Measurements from ENCODE around the gene SLC15A3.

SLC15A3 gene

GRCh38 chr11:60939855-60940254 lies 12.1 kb downstream of the SLC15A3 start:
- Mint-ChIP-seq H3K9me3 (no peaks in the 10 kb centered on the region), H3K27me3 (peaks cover 54% of the 10 kb centered on the region), H3K4me3 (no peak overlapping the region), H3K36me3 (ENCODE audit: insufficient read depth) (peaks cover 3% of the 10 kb centered on the region), H3K27ac (ENCODE audit: low read depth) (no peak overlapping the region), H3K4me1 (no peaks in the 10 kb centered on the region)
- ATAC-seq (replicated peaks; ENCODE audit: extremely low read depth, poor library complexity, severe bottlenecking) = no peak
- no peak for DNase-seq (ENCODE audit: low spot score in 2 of 2)

DNA sequence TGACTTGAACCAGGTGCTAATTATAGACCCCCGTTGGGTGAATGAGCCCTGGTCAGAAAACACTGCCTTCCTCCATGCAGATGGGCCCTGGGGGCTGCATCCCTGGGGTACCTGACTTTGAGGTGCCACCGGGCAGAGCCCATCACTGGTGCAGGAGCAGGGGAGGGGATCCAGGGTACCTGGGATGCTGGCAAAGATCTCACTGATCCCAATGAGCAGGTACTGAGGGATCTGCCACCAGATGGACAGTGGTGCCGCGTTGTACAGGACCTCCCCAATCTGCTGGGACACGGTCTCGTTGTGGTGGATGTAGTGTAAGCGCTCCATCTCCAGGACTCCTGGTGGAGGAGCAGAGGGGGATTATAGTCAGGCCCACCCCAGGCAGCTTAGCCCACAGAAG lies 12.7 kb downstream of the SLC15A3 start:
- Mint-ChIP-seq H3K27me3 (peaks cover 54% of the 10 kb centered on the region), H3K27ac (ENCODE audit: low read depth) (no peak overlapping the region), H3K4me3 (no peak overlapping the region), H3K9me3 (no peaks in the 10 kb centered on the region), H3K4me1 (no peaks in the 10 kb centered on the region), H3K36me3 (ENCODE audit: insufficient read depth) (peaks cover 3% of the 10 kb centered on the region)
- DNase-seq (ENCODE audit: low spot score in 2 of 2) (no peak), ATAC-seq (replicated peaks; ENCODE audit: extremely low read depth, poor library complexity, severe bottlenecking) (no peak)

- ATAC-seq (replicated peaks; ENCODE audit: extremely low read depth, poor library complexity, severe bottlenecking) (no peak), DNase-seq (ENCODE audit: low spot score in 2 of 2) (no peak)
- no peak overlapping the region for H3K4me3 Mint-ChIP-seq
- peaks cover 3% of the 10 kb centered on the region for H3K36me3 Mint-ChIP-seq (ENCODE audit: insufficient read depth)
- peaks cover 61% of the 10 kb centered on the region for H3K27me3 Mint-ChIP-seq
- H3K27ac Mint-ChIP-seq (ENCODE audit: low read depth) = no peak overlapping the region
- H3K4me1 Mint-ChIP-seq = no peaks in the 10 kb centered on the region
- H3K9me3 Mint-ChIP-seq = no peaks in the 10 kb centered on the region
Observed at GRCh38 chr11:60938500-60938899, 13.5 kb downstream of the SLC15A3 start.

DNA sequence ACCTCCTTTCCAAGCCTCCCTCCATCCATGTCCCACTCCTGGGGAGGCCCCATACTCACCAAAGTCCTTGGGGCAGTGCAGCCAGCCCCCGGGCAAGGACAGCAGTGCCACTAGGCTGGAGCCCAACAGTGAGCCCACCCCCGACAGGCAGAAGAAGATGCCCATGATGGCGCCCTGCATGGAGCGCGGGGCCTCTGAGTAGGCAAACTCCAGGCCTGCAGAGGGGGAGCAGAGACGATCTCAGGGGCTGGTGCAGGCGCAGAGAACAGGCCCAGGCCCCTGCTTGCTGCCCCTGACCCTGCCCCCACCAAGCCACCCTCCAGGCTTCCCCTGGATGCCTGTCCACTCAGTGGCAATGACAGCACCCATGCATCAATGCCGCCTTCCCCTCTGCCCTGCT lies 14.2 kb downstream of the SLC15A3 start:
- ATAC-seq (replicated peaks; ENCODE audit: extremely low read depth, poor library complexity, severe bottlenecking) = no peak
- no peak for DNase-seq (ENCODE audit: low spot score in 2 of 2)
- H3K9me3 Mint-ChIP-seq = no peaks in the 10 kb centered on the region
- H3K27ac Mint-ChIP-seq (ENCODE audit: low read depth) = no peak overlapping the region
- H3K27me3 Mint-ChIP-seq = peaks cover 61% of the 10 kb centered on the region
- peaks cover 3% of the 10 kb centered on the region for H3K36me3 Mint-ChIP-seq (ENCODE audit: insufficient read depth)
- no peaks in the 10 kb centered on the region for H3K4me1 Mint-ChIP-seq
- H3K4me3 Mint-ChIP-seq = no peak overlapping the region

DNA sequence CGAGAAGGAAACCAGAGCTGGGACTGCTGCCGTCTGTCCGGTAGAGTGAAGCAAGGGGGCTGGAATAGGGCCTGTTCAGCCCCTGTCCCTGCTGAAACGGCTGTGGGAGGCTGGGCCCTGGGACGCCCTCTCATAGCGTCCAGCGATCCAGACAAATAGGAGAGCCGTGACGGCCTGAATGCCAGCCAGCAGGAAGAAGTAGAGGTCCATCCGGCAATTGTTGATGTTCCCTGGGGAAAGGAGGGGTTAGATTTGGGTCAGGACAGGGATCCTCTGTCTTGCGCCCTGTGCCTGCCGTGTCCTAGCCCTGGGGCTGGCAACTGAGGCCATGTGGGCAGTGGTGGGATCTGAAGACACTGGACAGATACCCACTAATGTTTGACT lies 14.8 kb downstream of the SLC15A3 start:
- H3K27ac Mint-ChIP-seq (ENCODE audit: low read depth) = no peak overlapping the region

DNA sequence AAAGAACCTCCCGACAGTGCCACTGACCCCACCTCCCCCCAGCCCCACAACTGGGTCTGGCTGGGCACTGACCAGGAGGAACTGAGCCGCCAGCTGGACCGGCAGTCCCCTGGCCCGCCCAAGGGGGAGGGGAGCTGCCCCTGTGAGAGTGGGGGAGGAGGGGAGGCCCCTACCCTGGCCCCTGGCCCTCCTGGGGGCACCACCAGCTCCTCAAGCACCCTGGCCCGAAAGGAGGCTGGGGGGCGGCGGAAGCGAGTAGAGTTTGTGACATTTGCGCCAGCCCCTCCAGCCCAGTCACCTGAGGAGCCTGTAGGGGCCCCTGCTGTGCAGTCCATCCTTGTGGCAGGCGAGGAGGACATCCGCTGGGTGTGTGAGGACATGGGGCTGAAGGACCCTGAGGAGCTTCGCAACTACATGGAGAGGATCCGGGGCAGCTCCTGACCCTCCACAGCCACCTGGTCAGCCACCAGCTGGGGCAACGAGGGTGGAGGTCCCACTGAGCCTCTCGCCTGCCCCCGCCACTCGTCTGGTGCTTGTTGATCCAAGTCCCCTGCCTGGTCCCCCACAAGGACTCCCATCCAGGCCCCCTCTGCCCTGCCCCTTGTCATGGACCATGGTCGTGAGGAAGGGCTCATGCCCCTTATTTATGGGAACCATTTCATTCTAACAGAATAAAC lies 15.4 kb downstream of the SLC15A3 start:
- Mint-ChIP-seq H3K27me3 (peaks cover 61% of the 10 kb centered on the region), H3K4me1 (no peaks in the 10 kb centered on the region), H3K27ac (ENCODE audit: low read depth) (no peak overlapping the region), H3K9me3 (no peaks in the 10 kb centered on the region), H3K4me3 (no peak overlapping the region), H3K36me3 (ENCODE audit: insufficient read depth) (peaks cover 3% of the 10 kb centered on the region)
- DNase-seq (ENCODE audit: low spot score in 2 of 2) (no peak), ATAC-seq (replicated peaks; ENCODE audit: extremely low read depth, poor library complexity, severe bottlenecking) (no peak)

More for the DNA sequence above, 14.8 kb downstream of the SLC15A3 start:
- H3K9me3 Mint-ChIP-seq = no peaks in the 10 kb centered on the region
- peaks cover 61% of the 10 kb centered on the region for H3K27me3 Mint-ChIP-seq
- H3K4me3 Mint-ChIP-seq = no peak overlapping the region
- DNase-seq (ENCODE audit: low spot score in 2 of 2) = no peak
- no peaks in the 10 kb centered on the region for H3K4me1 Mint-ChIP-seq
- ATAC-seq (replicated peaks; ENCODE audit: extremely low read depth, poor library complexity, severe bottlenecking) = no peak
- H3K36me3 Mint-ChIP-seq (ENCODE audit: insufficient read depth) = peaks cover 3% of the 10 kb centered on the region

- Mint-ChIP-seq H3K9me3 (no peaks in the 10 kb centered on the region), H3K27me3 (peaks cover 62% of the 10 kb centered on the region), H3K36me3 (ENCODE audit: insufficient read depth) (peaks cover 1% of the 10 kb centered on the region), H3K4me1 (no peaks in the 10 kb centered on the region), H3K27ac (ENCODE audit: low read depth) (no peak overlapping the region), H3K4me3 (no peak overlapping the region)
- DNase-seq (ENCODE audit: low spot score in 2 of 2) (no peak), ATAC-seq (replicated peaks; ENCODE audit: extremely low read depth, poor library complexity, severe bottlenecking) (no peak)
Observed at GRCh38 chr11:60935676-60936442, 16.1 kb downstream of the SLC15A3 start.

DNA sequence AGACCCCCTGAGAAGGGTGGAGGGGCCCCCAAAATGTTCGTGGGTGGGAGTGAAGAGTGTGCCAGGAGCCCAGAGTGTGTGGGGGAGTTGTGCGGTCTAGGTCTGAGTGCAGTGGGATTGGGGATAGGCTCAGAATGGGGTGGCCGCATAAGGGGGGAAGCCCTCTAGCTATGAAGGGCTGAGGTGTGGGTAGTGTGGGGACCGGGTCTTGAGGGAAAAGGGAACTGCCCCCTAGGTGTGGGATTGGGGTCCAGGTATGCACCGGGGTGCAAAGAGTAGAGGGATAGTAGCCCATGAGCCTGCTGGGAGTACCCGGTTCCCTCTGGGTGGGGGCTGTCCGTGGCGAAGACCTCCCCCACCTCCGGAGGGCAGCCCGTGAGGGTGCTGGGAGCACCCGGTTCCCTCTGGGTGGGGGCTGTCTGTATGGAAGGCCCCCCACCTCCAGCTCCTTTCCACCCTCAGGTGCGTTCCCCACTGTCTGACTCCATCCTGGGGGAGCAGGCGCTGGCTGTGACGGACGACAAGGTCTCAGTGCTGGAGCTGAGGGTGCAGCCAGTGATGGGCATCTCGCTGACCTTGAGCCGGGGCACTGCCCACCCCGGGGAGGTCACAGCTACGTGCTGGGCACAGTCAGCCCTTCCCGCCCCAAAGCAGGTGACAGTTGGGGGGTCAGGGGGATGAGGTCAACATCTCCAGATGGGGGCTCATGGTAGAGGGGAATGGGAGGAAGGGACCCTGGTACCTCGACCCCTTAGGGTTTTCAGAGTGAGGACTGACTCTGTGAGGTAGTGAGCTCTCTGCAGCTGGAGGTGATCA lies 17.0 kb downstream of the SLC15A3 start:
- Mint-ChIP-seq H3K27me3 (peaks cover 64% of the 10 kb centered on the region), H3K27ac (ENCODE audit: low read depth) (no peak overlapping the region), H3K4me1 (no peaks in the 10 kb centered on the region), H3K4me3 (no peak overlapping the region), H3K9me3 (no peaks in the 10 kb centered on the region), H3K36me3 (ENCODE audit: insufficient read depth) (peaks cover 1% of the 10 kb centered on the region)
- DNase-seq (ENCODE audit: low spot score in 2 of 2) (no peak), ATAC-seq (replicated peaks; ENCODE audit: extremely low read depth, poor library complexity, severe bottlenecking) (no peak)

DNA sequence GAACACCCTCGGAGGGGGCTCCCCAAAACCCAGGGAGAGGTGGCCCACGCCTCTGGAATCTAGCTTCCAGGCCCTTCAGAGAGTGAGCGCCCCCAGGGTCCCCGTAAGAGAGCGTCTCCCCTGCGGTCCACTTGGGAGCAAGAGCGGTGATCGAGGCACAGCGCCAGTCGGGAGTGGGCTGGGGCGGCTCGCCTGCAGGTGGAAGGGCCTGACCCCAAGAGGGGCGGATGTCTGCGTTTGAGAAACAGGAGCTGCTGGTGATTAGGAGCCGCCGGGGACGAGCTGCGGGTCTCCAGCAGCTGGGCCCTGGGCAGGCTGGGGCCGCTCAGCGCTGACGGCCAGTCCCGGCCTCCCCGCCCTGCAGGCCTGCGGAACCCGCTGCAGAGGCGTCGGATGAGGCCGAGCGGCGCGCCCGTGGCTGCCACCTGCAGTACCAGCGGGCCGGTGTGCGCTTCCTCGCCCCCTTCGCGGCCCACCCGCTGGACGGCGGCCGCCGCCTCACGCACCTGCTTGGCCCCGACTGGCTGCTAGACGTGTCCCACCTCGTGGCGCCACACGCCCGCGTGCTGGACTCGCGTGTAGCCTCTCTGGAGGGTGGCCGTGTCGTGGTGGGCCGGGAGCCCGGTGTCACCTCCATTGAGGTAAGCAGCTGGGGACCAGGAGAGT lies 17.7 kb downstream of the SLC15A3 start:
- ATAC-seq (replicated peaks; ENCODE audit: extremely low read depth, poor library complexity, severe bottlenecking) = no peak
- no peak overlapping the region for H3K27ac Mint-ChIP-seq (ENCODE audit: low read depth)
- H3K4me1 Mint-ChIP-seq = no peaks in the 10 kb centered on the region
- no peak overlapping the region for H3K4me3 Mint-ChIP-seq
- peaks cover 1% of the 10 kb centered on the region for H3K36me3 Mint-ChIP-seq (ENCODE audit: insufficient read depth)
- H3K27me3 Mint-ChIP-seq = peaks cover 61% of the 10 kb centered on the region
- DNase-seq (ENCODE audit: low spot score in 2 of 2) = no peak
- H3K9me3 Mint-ChIP-seq = no peaks in the 10 kb centered on the region

GRCh38 chr11:60933416-60934123 lies 18.4 kb downstream of the SLC15A3 start:
- no peaks in the 10 kb centered on the region for H3K9me3 Mint-ChIP-seq
- no peak overlapping the region for H3K4me3 Mint-ChIP-seq
- H3K4me1 Mint-ChIP-seq = no peaks in the 10 kb centered on the region
- H3K36me3 Mint-ChIP-seq (ENCODE audit: insufficient read depth) = peaks cover 1% of the 10 kb centered on the region
- H3K27ac Mint-ChIP-seq (ENCODE audit: low read depth) = no peak overlapping the region
- ATAC-seq (replicated peaks; ENCODE audit: extremely low read depth, poor library complexity, severe bottlenecking) (no peak), DNase-seq (ENCODE audit: low spot score in 2 of 2) (no peak)
- peaks cover 54% of the 10 kb centered on the region for H3K27me3 Mint-ChIP-seq

DNA sequence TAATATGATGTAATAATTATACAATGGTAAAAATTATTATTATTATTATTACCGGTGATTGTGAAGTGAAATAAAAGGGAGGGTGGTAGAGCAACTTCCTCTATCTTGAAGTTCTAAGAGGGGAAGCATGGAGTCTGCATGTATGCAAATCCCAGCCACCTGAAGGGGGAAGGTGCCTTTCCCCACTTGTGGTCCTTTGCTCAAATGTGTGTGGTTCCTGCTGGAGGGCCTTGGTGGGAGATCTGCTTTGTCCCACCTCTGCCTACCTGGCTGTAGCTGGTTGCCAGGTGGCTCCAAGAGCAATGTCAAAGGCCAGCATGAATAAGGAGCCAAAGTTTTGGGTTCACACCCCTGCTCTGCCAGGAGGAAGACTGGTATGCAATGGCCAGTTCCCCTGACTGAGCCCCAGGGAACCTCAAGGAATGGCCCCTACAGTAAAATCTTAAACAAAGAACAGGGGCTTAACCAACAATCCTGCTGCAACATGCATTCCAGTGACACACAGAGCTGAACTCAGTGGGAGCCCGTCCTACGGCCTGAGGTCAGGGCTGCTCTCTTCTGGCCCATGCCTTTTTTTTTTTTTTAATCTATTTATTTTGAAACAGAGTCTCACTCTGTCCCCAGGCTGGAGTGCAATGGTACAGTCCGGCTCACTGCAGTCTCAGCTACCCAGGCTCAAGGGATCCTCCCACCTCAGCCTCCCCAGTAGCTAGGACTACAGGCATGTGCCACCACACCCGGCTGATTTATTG lies 19.2 kb downstream of the SLC15A3 start:
- H3K9me3 Mint-ChIP-seq = no peaks in the 10 kb centered on the region
- H3K27me3 Mint-ChIP-seq = peaks cover 47% of the 10 kb centered on the region
- no peak overlapping the region for H3K4me3 Mint-ChIP-seq
- ATAC-seq (replicated peaks; ENCODE audit: extremely low read depth, poor library complexity, severe bottlenecking) = no peak
- DNase-seq (ENCODE audit: low spot score in 2 of 2) = no peak
- H3K4me1 Mint-ChIP-seq = no peaks in the 10 kb centered on the region
- no peak overlapping the region for H3K27ac Mint-ChIP-seq (ENCODE audit: low read depth)
- H3K36me3 Mint-ChIP-seq (ENCODE audit: insufficient read depth) = no peaks in the 10 kb centered on the region
